Naive thymus-derived CD4-positive, alpha-beta T cell (primary cell): ENCODE measurements around the gene TNFSF9. TPM values are rescaled to one million over a fixed set of nuclear protein-coding genes. Genes with fewer than 3 reads are reported as not detected.
A peak's percentile ranks its signal among the peaks of the same experiment; 100 is the strongest.

Experiments
- ATAC-seq: fragments of 150-1000 bp; cut with Tn5 transposase; 2 replicates; pipeline ENCODE4 v1.10.0; 2021; ENCODE audit warnings: mild to moderate bottlenecking, moderate library complexity
- CTCF ChIA-PET: fragments of 350-600 bp; sonication (Branson Sonifier 250); formaldehyde crosslinking; loops from one replicate; lab custom pipeline; 2021; ENCODE audit warnings: antibody characterized with exemption; lab: Charles Lee
- POLR2A ChIA-PET: fragments of 350-600 bp; sonication (Branson Sonifier 250); formaldehyde crosslinking; loops from one replicate; lab custom pipeline; 2021; ENCODE audit warnings: antibody characterized with exemption, inconsistent platforms; lab: Charles Lee
- DNase-seq, 9 donors: peaks; one replicate each; pipeline versions ENCODE4 v3.0.0 to v3.0.0-alpha.2; 2020 to 2022; ENCODE audit warnings: mixed read lengths in 1 of 9
- H3K27ac ChIP-seq: one replicate; pipeline ENCODE4 v1.7.0; 2013; ENCODE audit warnings: mild to moderate bottlenecking, low read depth, low read length, moderate library complexity
- H3K27me3 ChIP-seq, 2 donors: one replicate each; pipeline ENCODE4 v1.7.0; 2013; ENCODE audit warnings: low read length in 2 of 2, mild to moderate bottlenecking in 2 of 2, moderate library complexity in 2 of 2; ENCODE audit not compliant: control insufficient read depth in 2 of 2, insufficient read depth in 2 of 2
- H3K36me3 ChIP-seq, 3 experiments: 1 replicate in 2 of 3; 2 replicates in 1 of 3; pipeline ENCODE4 v1.7.0; 2013; ENCODE audit warnings: low read length in 3 of 3, mild to moderate bottlenecking in 3 of 3, moderate library complexity in 1 of 3; ENCODE audit not compliant: insufficient read depth in 3 of 3, control insufficient read depth in 2 of 3
- H3K4me1 ChIP-seq, 2 donors: one replicate each; pipeline ENCODE4 v1.7.0; 2013; ENCODE audit warnings: low read length in 2 of 2, mild to moderate bottlenecking in 2 of 2, moderate library complexity in 1 of 2; ENCODE audit not compliant: control insufficient read depth in 2 of 2, insufficient read depth in 2 of 2
- H3K4me3 ChIP-seq: 2 replicates; pipeline ENCODE4 v1.7.0; 2013; ENCODE audit warnings: mild to moderate bottlenecking, low read length
- H3K9me3 ChIP-seq, 3 experiments: 1 replicate in 2 of 3; 2 replicates in 1 of 3; pipeline ENCODE4 v1.7.0; 2013; ENCODE audit warnings: low read length in 3 of 3; ENCODE audit not compliant: control insufficient read depth in 2 of 3
- H3K27ac Mint-ChIP-seq, 9 donors: one replicate each; pipeline ENCODE4 v1.8.0; 2020 to 2022; ENCODE audit warnings: mixed read lengths in 9 of 9, mild to moderate bottlenecking in 8 of 9, moderate library complexity in 5 of 9, inconsistent platforms in 2 of 9
- H3K27me3 Mint-ChIP-seq, 5 donors: one replicate each; pipeline ENCODE4 v1.8.0; 2021 to 2022; ENCODE audit warnings: mixed read lengths in 5 of 5, mild to moderate bottlenecking in 1 of 5
- H3K36me3 Mint-ChIP-seq, 5 donors: one replicate each; pipeline ENCODE4 v1.8.0; 2020 to 2022; ENCODE audit warnings: mixed read lengths in 5 of 5, mild to moderate bottlenecking in 3 of 5, inconsistent platforms in 1 of 5
- H3K4me1 Mint-ChIP-seq, 7 donors: one replicate each; pipeline ENCODE4 v1.8.0; 2020 to 2022; ENCODE audit warnings: mixed read lengths in 7 of 7, mild to moderate bottlenecking in 3 of 7, inconsistent platforms in 1 of 7
- H3K4me3 Mint-ChIP-seq, 10 donors: one replicate each; pipeline ENCODE4 v1.8.0; 2020 to 2022; ENCODE audit warnings: mild to moderate bottlenecking in 10 of 10, mixed read lengths in 10 of 10, moderate library complexity in 6 of 10, inconsistent platforms in 2 of 10
- H3K9me3 Mint-ChIP-seq, 11 donors: one replicate each; pipeline ENCODE4 v1.8.0; 2020 to 2022; ENCODE audit warnings: mixed read lengths in 11 of 11, mild to moderate bottlenecking in 4 of 11, inconsistent platforms in 1 of 11, moderate library complexity in 1 of 11
- intact Hi-C, 2 donors: fragments of 100-400 bp; cut with micrococcal nuclease; formaldehyde crosslinking; loops; one replicate each; pipeline ENCODE4 v1.15.1; 2023
- polyA plus RNA-seq, 2 donors: library from polyadenylated mRNA; unstranded; fragments of 300-500 nt; fragmentation: Illumina TruSeq; gene quantifications; one replicate each; pipeline ENCODE4 v1.2.3, GENCODE V29; 2021
- total RNA-seq, 6 experiments: library from RNA in 5 of 6; stranded (reverse) in 5 of 6; gene quantifications; 1 replicate in 5 of 6; 2 replicates in 1 of 6; pipeline ENCODE4 v1.2.3 and lab custom pipeline; 2021 to 2026

Gene TNFSF9
- total and polyA plus RNA-seq, 7 experiments from 2014 or later: 0.38 to 3.9 (median 3.0) TPM; not detected in 3

- no peaks in the 10 kb centered on the region for H3K9me3 ChIP-seq
- DNase-seq: no peak
- H3K4me3 ChIP-seq: no peak overlapping the region
- intact Hi-C loops: loop anchor here in 1 of 2 donors (10.0 kb wide), 1 partner anchor 60 kb away; the partner anchor contains the start of gene KHSRP
- peaks cover 14 to 20% of the 10 kb centered on the region in 2 donors for H3K4me1 ChIP-seq
- Mint-ChIP-seq H3K36me3 (peaks cover 0 to 8% (median 0%) of the 10 kb centered on the region in 5 donors), H3K9me3 (no peaks in the 10 kb centered on the region), H3K4me3 (no peak overlapping the region), H3K27me3 (no peaks in the 10 kb centered on the region), H3K27ac (no peak overlapping the region), H3K4me1 (peaks cover 26 to 46% (median 36%) of the 10 kb centered on the region in 7 donors)
- H3K27ac ChIP-seq: no peak overlapping the region
- no peak for ATAC-seq
- peaks cover 0 to 4% (median 0%) of the 10 kb centered on the region in 3 experiments for H3K36me3 ChIP-seq
- H3K27me3 ChIP-seq: no peaks in the 10 kb centered on the region
- ChIA-PET POLR2A (interaction anchor here (0.6 to 0.7 kb wide), 4 partner anchors 19 to 652 kb away, joined by 3 read pairs; no protein-coding TSS in a partner anchor), CTCF (interaction anchor here (0.9 to 1.1 kb wide), 2 partner anchors 16 to 22 kb away, joined by 3 read pairs; no protein-coding TSS in a partner anchor)
Measured at GRCh38 chr19:6484831-6485230, 46.0 kb upstream of the TNFSF9 start.

- CTCF ChIA-PET: no interaction called here
- Histone ChIP-seq H3K9me3 (peaks cover 0 to 6% (median 0%) of the 10 kb centered on the region in 3 experiments), H3K27ac (no peak overlapping the region), H3K4me3 (peak overlapping the region; percentile 14), H3K27me3 (no peaks in the 10 kb centered on the region), H3K36me3 (no peaks in the 10 kb centered on the region), H3K4me1 (peaks cover 0 to 6% of the 10 kb centered on the region in 2 donors)
- ATAC-seq (no peak), DNase-seq (no peak)
- Mint-ChIP-seq H3K4me3 (peak overlapping the region in 8 of 10 donors; percentile 16 to 80 (median 38)), H3K36me3 (peaks cover 0 to 6% (median 0%) of the 10 kb centered on the region in 5 donors), H3K27ac (peak overlapping the region in 2 of 9 donors; percentile 25 to 38), H3K9me3 (peaks cover 0 to 8% (median 4%) of the 10 kb centered on the region in 11 donors), H3K27me3 (no peaks in the 10 kb centered on the region), H3K4me1 (peaks cover 0 to 9% (median 5%) of the 10 kb centered on the region in 7 donors)
- intact Hi-C loops: loop anchor here in 1 of 2 donors (10.0 kb wide), 1 partner anchor 65 kb away; the partner anchor contains the start of gene KHSRP
- POLR2A ChIA-PET: interaction anchor here (0.6 to 1.1 kb wide), 5 partner anchors 8 to 278 kb away, joined by 3 to 5 read pairs (median 3); partner anchors contain the start of gene DENND1C
Measured at GRCh38 chr19:6489278-6490061, 41.4 kb upstream of the TNFSF9 start.

DNA sequence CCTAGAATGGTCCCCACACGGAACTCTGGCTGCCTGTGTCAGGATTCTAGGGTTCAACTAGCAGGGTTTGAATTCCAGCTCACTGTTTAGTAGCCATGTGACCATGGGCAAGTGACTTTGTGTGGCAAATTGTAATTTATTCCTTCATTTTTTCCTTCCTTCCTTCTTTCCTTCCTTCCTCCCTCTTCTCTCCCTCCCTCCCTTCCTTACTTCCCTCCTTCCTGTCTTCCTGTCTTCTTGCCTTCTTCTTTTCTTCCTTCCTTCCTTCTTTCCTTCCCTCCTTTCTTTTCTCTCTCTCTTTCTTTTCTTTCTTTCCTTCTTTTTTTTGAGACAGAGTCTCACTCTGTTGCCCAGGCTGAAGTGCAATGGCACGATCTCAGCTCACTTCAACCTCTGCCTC lies 40.7 kb upstream of the TNFSF9 start:
- intact Hi-C loops: no loop called here
- H3K9me3 ChIP-seq: peaks cover 0 to 6% (median 0%) of the 10 kb centered on the region in 3 experiments
- peak overlapping the region in 2 of 9 donors; percentile 25 to 43 for H3K27ac Mint-ChIP-seq
- no peak for ATAC-seq
- no peaks in the 10 kb centered on the region for H3K36me3 ChIP-seq
- peaks cover 0 to 6% (median 0%) of the 10 kb centered on the region in 5 donors for H3K36me3 Mint-ChIP-seq
- no peak overlapping the region for H3K27ac ChIP-seq
- peaks cover 0 to 6% of the 10 kb centered on the region in 2 donors for H3K4me1 ChIP-seq
- peak overlapping the region in 5 of 10 donors; percentile 25 to 80 (median 57) for H3K4me3 Mint-ChIP-seq
- POLR2A ChIA-PET: interaction anchor here (0.6 to 1.1 kb wide), 3 partner anchors 9 to 278 kb away, joined by 3 to 5 read pairs (median 3); partner anchors contain the start of gene DENND1C
- no peak for DNase-seq
- peaks cover 0 to 9% (median 5%) of the 10 kb centered on the region in 7 donors for H3K4me1 Mint-ChIP-seq
- H3K27me3 Mint-ChIP-seq: no peaks in the 10 kb centered on the region
- no peaks in the 10 kb centered on the region for H3K27me3 ChIP-seq
- H3K9me3 Mint-ChIP-seq: peaks cover 0 to 8% (median 4%) of the 10 kb centered on the region in 11 donors
- CTCF ChIA-PET: no interaction called here
- H3K4me3 ChIP-seq: peak overlapping the region; percentile 14

- H3K27me3 ChIP-seq: no peaks in the 10 kb centered on the region
- ATAC-seq (no peak), DNase-seq (no peak)
- Mint-ChIP-seq H3K36me3 (peaks cover 0 to 6% (median 0%) of the 10 kb centered on the region in 5 donors), H3K4me3 (no peak overlapping the region), H3K4me1 (peaks cover 0 to 9% (median 5%) of the 10 kb centered on the region in 7 donors), H3K27ac (peak overlapping the region in 2 of 9 donors; percentile 18 to 54), H3K27me3 (no peaks in the 10 kb centered on the region), H3K9me3 (peaks cover 0 to 8% (median 4%) of the 10 kb centered on the region in 11 donors)
- H3K9me3 ChIP-seq: peaks cover 0 to 6% (median 0%) of the 10 kb centered on the region in 3 experiments
- H3K36me3 ChIP-seq: no peaks in the 10 kb centered on the region
- peaks cover 0 to 6% of the 10 kb centered on the region in 2 donors for H3K4me1 ChIP-seq
- no peak overlapping the region for H3K4me3 ChIP-seq
- POLR2A ChIA-PET: interaction anchor here (0.6 to 1.3 kb wide), 2 partner anchors 9 to 41 kb away, joined by 3 to 5 read pairs; no protein-coding TSS in a partner anchor
- intact Hi-C loops: no loop called here
- CTCF ChIA-PET: no interaction called here
- no peak overlapping the region for H3K27ac ChIP-seq
Measured at GRCh38 chr19:6491802-6492592, 38.8 kb upstream of the TNFSF9 start.

DNA sequence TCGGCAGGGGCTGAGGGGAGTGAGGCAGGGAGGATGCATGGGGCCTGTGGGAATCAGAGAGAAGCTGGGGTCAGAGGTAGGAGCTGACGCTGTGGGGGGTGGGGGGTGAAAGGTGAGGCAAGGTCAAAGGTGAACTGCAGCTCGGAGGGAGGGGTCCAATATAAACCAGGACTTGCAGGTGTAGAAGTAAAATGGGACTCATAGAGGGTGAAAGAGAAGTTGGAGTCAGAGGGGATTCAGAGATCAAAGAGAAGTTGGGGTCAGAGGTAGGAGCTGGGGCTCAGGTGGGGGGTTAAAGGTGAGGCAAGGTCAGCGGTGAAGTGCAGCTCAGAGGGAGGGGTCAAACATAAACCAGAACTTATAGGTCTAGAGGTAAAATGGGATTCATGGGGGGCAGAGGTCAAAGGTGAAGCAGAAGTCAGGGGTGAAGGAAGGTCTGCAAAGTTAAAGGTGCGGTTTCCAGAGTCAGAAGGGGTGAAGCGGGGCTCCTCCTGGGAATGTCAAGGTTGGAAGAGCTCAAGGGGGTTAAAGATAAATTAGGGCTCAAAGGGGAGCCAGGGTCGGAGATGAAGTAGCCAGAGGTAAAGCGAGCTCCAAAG lies 36.3 kb upstream of the TNFSF9 start:
- Histone ChIP-seq H3K4me3 (no peak overlapping the region), H3K27me3 (no peaks in the 10 kb centered on the region), H3K36me3 (no peaks in the 10 kb centered on the region), H3K27ac (no peak overlapping the region), H3K9me3 (peaks cover 0 to 6% (median 0%) of the 10 kb centered on the region in 3 experiments), H3K4me1 (peaks cover 0 to 6% of the 10 kb centered on the region in 2 donors)
- peaks cover 0 to 8% (median 4%) of the 10 kb centered on the region in 11 donors for H3K9me3 Mint-ChIP-seq
- no peak overlapping the region for H3K4me3 Mint-ChIP-seq
- H3K27me3 Mint-ChIP-seq: no peaks in the 10 kb centered on the region
- intact Hi-C loops: no loop called here
- DNase-seq (no peak), ATAC-seq (no peak)
- H3K27ac Mint-ChIP-seq: peak overlapping the region in 2 of 9 donors; percentile 15 to 76
- ChIA-PET CTCF (interaction anchor here (0.6 kb wide), 1 partner anchor 1454 kb away, joined by 3 read pairs; no protein-coding TSS in a partner anchor), POLR2A (interaction anchor here (1.7 kb wide), 1 partner anchor 13 kb away, joined by 5 read pairs; the partner anchor contains the start of gene DENND1C)
- peaks cover 0 to 14% (median 6%) of the 10 kb centered on the region in 7 donors for H3K4me1 Mint-ChIP-seq
- peaks cover 0 to 7% (median 0%) of the 10 kb centered on the region in 5 donors for H3K36me3 Mint-ChIP-seq
